SK-N-SH treated with all-trans-retinoic acid at 6 μM for 48 hours (cell line): ENCODE results near the gene NEK4.

Source experiments
- ATAC-seq: fragments of 200-7000 bp; cut with Tn5 transposase; 3 replicates; pipeline ENCODE4 v1.9.1; 2020; ENCODE audit warnings: mild to moderate bottlenecking, moderate library complexity
- GLIS3 ChIP-seq: fragments of 250-450 bp; sonication (Bioruptor Pico); IDR thresholded peaks from 2 replicates; pipeline ENCODE4 v1.5.0; 2020; ENCODE audit warnings: mild to moderate bottlenecking, moderate library complexity
- PPARA ChIP-seq: fragments of 250-450 bp; sonication (Bioruptor Pico); IDR thresholded peaks from 2 replicates; pipeline ENCODE4 v1.5.0; 2020; ENCODE audit warnings: mild to moderate bottlenecking, borderline replicate concordance
- RARB ChIP-seq: fragments of 250-450 bp; sonication (Bioruptor Pico); IDR thresholded peaks from 2 replicates; pipeline ENCODE4 v1.8.0; 2021; ENCODE audit warnings: mild to moderate bottlenecking, moderate library complexity
- SNAI2 ChIP-seq: fragments of 250-450 bp; sonication (Bioruptor Pico); IDR thresholded peaks from 2 replicates; pipeline ENCODE4 v1.5.0; 2020; ENCODE audit warnings: mild to moderate bottlenecking, moderate library complexity
- TCF4 ChIP-seq: fragments of 250-450 bp; sonication (Bioruptor Pico); IDR thresholded peaks from 2 replicates; pipeline ENCODE4 v1.8.0; 2021; ENCODE audit warnings: mild to moderate bottlenecking, moderate library complexity, borderline replicate concordance
- TOX ChIP-seq: fragments of 250-450 bp; sonication (Bioruptor Pico); IDR thresholded peaks from 2 replicates; pipeline ENCODE4 v1.8.0; 2021; ENCODE audit warnings: mild to moderate bottlenecking, moderate library complexity, borderline replicate concordance
- ZC3H10 ChIP-seq: fragments of 250-450 bp; sonication (Bioruptor Pico); IDR thresholded peaks from 2 replicates; pipeline ENCODE4 v1.5.1; 2021; ENCODE audit warnings: mild to moderate bottlenecking, moderate library complexity
- ZFP3 ChIP-seq: fragments of 250-450 bp; sonication (Bioruptor Pico); IDR thresholded peaks from 2 replicates; pipeline ENCODE4 v1.5.0; 2020; ENCODE audit warnings: mild to moderate bottlenecking, moderate library complexity
- ZFP30 ChIP-seq: fragments of 450-650 bp; formaldehyde crosslinking; IDR thresholded peaks from 2 replicates; pipeline ENCODE4 v1.5.0; 2022; ENCODE audit warnings: mild to moderate bottlenecking, moderate library complexity
- ZNF565 ChIP-seq: fragments of 450-650 bp; formaldehyde crosslinking; conservative IDR thresholded peaks from 2 replicates; pipeline ENCODE4 v1.5.0; 2020; ENCODE audit warnings: low read depth, mild to moderate bottlenecking, moderate library complexity
- ZNF70 ChIP-seq: fragments of 450-650 bp; formaldehyde crosslinking; IDR thresholded peaks from 2 replicates; pipeline ENCODE4 v1.5.0; 2020; ENCODE audit warnings: mild to moderate bottlenecking, moderate library complexity
- ZNF8 ChIP-seq: fragments of 450-650 bp; formaldehyde crosslinking; IDR thresholded peaks from 2 replicates; pipeline ENCODE4 v1.5.0; 2020; ENCODE audit warnings: mild to moderate bottlenecking, moderate library complexity
- TF ChIP-seq, protein P1 (sequence below): fragments of 250-450 bp; sonication (Bioruptor Pico); IDR thresholded peaks from 2 replicates; pipeline ENCODE4 v1.5.1; 2021; ENCODE audit warnings: mild to moderate bottlenecking, moderate library complexity
- TF ChIP-seq, protein P2 (sequence below): fragments of 250-450 bp; sonication (Bioruptor Pico); IDR thresholded peaks from 2 replicates; pipeline ENCODE4 v1.8.0; 2020; ENCODE audit warnings: mild to moderate bottlenecking, moderate library complexity, borderline replicate concordance
- TF ChIP-seq, protein P3 (sequence below): fragments of 250-450 bp; sonication (Bioruptor Pico); IDR thresholded peaks from 2 replicates; pipeline ENCODE4 v1.5.1; 2020; ENCODE audit warnings: low read depth, mild to moderate bottlenecking, moderate library complexity
- TF ChIP-seq, protein P4 (sequence below): fragments of 250-450 bp; sonication (Bioruptor Pico); IDR thresholded peaks from 2 replicates; pipeline ENCODE4 v1.5.0; 2020; ENCODE audit warnings: mild to moderate bottlenecking, moderate library complexity

Gene NEK4

DNA sequence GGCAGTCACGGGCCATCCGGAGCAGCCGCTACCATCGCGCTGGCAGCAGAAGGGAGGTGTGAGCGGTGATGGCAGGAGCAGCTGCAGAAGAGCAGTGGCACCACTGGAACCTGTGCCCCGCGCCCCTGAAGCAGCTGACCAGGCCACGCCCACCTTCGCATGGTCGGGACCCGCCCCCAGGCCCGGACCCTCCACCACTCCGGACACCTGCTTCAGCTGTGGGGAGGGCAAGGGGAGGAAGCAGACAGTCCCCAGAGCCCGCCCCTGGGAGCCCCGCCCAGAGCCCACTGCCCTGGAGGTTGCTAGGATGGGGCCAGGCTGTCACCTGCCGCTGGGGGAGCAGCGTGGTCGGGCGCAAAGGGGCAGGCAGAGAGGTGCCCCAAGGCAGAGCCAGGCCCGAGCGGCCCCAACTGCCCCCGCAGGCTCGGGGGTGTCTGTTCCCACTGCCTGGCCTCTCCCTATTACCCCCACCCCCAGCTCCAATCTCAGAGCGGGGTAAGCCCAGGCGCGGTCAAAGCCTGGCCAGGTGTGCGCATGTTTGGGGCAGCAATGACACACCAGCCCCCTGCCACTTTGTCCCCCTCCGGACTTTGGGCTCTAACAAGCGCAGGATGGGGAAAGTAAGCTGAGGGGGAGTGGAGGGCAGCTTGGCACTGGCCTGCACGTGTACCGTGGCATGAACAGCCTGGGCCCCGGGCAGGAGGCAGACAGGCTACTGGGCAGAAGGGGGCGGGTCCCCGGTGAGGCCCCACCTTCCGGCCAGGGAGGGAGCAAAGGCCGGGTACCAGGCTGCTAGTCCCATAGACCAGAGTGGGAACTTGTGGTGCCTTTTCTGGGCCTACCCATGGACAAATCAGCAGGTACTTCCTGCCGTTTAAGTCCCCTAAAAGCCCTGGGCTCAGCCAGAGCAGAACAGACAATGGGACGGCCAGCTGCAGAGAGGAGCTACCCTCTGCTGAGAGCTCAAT is 56.1 kb downstream of the NEK4 start (continued):
- TF ChIP-seq, protein P1, sequence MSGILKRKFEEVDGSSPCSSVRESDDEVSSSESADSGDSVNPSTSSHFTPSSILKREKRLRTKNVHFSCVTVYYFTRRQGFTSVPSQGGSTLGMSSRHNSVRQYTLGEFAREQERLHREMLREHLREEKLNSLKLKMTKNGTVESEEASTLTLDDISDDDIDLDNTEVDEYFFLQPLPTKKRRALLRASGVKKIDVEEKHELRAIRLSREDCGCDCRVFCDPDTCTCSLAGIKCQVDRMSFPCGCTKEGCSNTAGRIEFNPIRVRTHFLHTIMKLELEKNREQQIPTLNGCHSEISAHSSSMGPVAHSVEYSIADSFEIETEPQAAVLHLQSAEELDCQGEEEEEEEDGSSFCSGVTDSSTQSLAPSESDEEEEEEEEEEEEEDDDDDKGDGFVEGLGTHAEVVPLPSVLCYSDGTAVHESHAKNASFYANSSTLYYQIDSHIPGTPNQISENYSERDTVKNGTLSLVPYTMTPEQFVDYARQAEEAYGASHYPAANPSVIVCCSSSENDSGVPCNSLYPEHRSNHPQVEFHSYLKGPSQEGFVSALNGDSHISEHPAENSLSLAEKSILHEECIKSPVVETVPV (CRISPR knock-in tag) = no peak

DNA sequence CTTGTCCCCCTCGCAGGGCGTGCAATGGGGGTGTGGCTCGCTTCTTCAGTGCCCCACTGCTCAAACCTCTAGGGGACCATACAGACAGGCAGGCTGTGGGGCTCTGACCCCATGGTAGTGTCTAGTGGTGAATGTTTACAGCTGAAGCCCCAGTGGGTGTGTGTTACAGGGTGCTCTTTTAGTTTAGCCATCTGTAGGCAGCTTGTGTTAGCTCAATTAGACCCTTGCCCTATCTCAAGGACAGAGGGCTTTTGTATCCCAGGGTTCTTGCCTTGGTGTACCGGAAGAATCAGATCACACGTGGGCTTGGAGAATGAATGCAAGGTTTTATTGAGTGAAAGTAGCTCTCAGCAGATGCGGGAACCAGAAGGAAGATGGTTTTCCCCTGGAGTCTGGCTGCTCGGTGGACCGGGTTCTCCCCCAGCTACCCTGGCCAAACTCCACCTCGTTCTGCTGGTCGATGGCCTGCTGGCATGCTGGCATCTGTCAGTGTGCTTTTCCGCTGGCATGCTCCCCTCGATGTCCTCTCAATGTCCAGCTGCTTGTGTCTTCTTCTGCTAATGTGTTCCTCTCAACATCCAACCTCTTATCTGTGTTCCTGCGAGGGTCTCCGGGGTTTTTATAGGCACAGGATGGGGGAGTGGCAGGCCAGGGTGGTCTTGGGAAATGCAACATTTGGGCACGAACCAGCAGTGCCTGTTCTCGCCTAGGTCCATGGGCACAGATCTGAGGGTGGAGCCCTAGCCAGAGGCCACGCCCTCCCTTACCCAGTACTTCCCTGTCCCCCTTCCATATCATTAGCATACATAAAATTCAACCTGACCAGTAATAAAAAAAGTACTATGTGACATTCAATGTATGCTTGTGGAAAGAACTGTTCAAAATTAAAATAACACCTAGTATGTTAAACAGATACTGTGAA is 58.2 kb downstream of the NEK4 start:
- TF ChIP-seq TOX (CRISPR knock-in tag) (no peak), GLIS3 (CRISPR knock-in tag) (no peak), ZNF70 (no peak), RARB (no peak), ZNF8 (CRISPR knock-in tag) (no peak), SNAI2 (CRISPR knock-in tag) (no peak)
- TF ChIP-seq, protein P2, sequence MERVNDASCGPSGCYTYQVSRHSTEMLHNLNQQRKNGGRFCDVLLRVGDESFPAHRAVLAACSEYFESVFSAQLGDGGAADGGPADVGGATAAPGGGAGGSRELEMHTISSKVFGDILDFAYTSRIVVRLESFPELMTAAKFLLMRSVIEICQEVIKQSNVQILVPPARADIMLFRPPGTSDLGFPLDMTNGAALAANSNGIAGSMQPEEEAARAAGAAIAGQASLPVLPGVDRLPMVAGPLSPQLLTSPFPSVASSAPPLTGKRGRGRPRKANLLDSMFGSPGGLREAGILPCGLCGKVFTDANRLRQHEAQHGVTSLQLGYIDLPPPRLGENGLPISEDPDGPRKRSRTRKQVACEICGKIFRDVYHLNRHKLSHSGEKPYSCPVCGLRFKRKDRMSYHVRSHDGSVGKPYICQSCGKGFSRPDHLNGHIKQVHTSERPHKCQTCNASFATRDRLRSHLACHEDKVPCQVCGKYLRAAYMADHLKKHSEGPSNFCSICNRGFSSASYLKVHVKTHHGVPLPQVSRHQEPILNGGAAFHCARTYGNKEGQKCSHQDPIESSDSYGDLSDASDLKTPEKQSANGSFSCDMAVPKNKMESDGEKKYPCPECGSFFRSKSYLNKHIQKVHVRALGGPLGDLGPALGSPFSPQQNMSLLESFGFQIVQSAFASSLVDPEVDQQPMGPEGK = no peak
- TF ChIP-seq, protein P1 (CRISPR knock-in tag) = no peak
- TF ChIP-seq, protein P3, sequence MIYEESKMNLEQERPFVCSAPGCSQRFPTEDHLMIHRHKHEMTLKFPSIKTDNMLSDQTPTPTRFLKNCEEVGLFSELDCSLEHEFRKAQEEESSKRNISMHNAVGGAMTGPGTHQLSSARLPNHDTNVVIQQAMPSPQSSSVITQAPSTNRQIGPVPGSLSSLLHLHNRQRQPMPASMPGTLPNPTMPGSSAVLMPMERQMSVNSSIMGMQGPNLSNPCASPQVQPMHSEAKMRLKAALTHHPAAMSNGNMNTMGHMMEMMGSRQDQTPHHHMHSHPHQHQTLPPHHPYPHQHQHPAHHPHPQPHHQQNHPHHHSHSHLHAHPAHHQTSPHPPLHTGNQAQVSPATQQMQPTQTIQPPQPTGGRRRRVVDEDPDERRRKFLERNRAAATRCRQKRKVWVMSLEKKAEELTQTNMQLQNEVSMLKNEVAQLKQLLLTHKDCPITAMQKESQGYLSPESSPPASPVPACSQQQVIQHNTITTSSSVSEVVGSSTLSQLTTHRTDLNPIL (CRISPR knock-in tag) = no peak
- no peak for ATAC-seq

DNA sequence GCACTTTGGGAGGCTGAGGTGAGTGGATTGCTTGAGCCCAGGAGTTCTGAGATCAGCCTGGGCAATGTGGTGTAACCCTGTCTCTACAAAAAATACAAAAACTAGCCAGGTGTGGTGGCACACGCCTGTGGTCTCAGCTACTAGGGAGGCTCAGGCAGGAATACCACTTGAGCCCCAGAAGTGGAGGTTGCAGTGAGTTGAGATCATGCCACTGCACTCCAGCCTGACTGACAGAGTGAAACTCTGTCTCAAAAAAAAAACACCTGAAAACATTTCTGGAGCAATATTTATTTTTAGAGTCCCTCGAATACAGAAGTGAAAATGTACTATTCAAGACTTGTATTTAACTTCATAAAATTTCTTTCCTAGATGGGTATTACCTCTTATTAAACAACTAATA is 60.2 kb downstream of the NEK4 start:
- no peak for TF ChIP-seq ZNF565 (CRISPR knock-in tag)
- TF ChIP-seq ZFP3 = no peak
- TF ChIP-seq, protein P3 (CRISPR knock-in tag) = no peak
- TF ChIP-seq, protein P4, sequence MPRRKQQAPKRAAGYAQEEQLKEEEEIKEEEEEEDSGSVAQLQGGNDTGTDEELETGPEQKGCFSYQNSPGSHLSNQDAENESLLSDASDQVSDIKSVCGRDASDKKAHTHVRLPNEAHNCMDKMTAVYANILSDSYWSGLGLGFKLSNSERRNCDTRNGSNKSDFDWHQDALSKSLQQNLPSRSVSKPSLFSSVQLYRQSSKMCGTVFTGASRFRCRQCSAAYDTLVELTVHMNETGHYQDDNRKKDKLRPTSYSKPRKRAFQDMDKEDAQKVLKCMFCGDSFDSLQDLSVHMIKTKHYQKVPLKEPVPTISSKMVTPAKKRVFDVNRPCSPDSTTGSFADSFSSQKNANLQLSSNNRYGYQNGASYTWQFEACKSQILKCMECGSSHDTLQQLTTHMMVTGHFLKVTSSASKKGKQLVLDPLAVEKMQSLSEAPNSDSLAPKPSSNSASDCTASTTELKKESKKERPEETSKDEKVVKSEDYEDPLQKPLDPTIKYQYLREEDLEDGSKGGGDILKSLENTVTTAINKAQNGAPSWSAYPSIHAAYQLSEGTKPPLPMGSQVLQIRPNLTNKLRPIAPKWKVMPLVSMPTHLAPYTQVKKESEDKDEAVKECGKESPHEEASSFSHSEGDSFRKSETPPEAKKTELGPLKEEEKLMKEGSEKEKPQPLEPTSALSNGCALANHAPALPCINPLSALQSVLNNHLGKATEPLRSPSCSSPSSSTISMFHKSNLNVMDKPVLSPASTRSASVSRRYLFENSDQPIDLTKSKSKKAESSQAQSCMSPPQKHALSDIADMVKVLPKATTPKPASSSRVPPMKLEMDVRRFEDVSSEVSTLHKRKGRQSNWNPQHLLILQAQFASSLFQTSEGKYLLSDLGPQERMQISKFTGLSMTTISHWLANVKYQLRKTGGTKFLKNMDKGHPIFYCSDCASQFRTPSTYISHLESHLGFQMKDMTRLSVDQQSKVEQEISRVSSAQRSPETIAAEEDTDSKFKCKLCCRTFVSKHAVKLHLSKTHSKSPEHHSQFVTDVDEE (CRISPR knock-in tag) = no peak
- TF ChIP-seq, protein P1 (CRISPR knock-in tag) = no peak
- TF ChIP-seq ZC3H10 (CRISPR knock-in tag) = no peak
- no peak for TF ChIP-seq PPARA
- no peak for TF ChIP-seq TCF4
- TF ChIP-seq, protein P2 = no peak
- no peak for TF ChIP-seq ZFP30
- TF ChIP-seq TOX (CRISPR knock-in tag) = no peak
- ATAC-seq = no peak
